GM21717 (cell line): Measurements from ENCODE around the gene ABHD13.

ENCODE experiments used
- ATAC-seq: cut with Tn5 transposase; IDR thresholded peaks from one replicate; pipeline ENCODE4 v1.9.1; 2021; ENCODE audit warnings: mild to moderate bottlenecking, moderate library complexity; ENCODE audit not compliant: unreplicated experiment

The ABHD13 gene

GRCh38 chr13:108281901-108282300 is 63.7 kb downstream of the ABHD13 start:
- ATAC-seq = no peak

GRCh38 chr13:108283110-108283509 is 64.9 kb downstream of the ABHD13 start:
- no peak for ATAC-seq
